SK-N-MC (cell line): ENCODE results near the gene HMCN1.

Experiments used
- DNase-seq: peaks from one replicate; pipeline ENCODE4 v3.0.0-alpha.2; 2011; ENCODE audit warnings: low read depth, low spot score
- H3K27ac ChIP-seq: fragments of 200-600 bp; sonication (generic); 2 replicates; pipeline ENCODE4 v1.5.1; 2016; ENCODE audit warnings: mixed run types
- H3K36me3 ChIP-seq: fragments of 200-600 bp; sonication (generic); 2 replicates; pipeline ENCODE4 v1.6.1; 2017; ENCODE audit warnings: antibody characterized with exemption, low read length, mixed read lengths; ENCODE audit not compliant: insufficient read depth
- H3K4me3 ChIP-seq: fragments of 200-600 bp; sonication (generic); 2 replicates; pipeline ENCODE4 v1.5.1; 2016
- H3K9ac ChIP-seq: fragments of 200-600 bp; sonication (generic); 2 replicates; pipeline ENCODE4 v1.8.0; 2017; ENCODE audit warnings: mixed run types, mixed read lengths; ENCODE audit not compliant: insufficient read length
- H3K9me3 ChIP-seq: fragments of 200-600 bp; sonication (generic); 2 replicates; pipeline ENCODE4 v1.6.1; 2017; ENCODE audit warnings: low read depth, mild to moderate bottlenecking, antibody characterized with exemption, low read length, moderate library complexity, mixed read lengths
- EZH2 ChIP-seq: fragments of 200-600 bp; sonication (generic); IDR thresholded peaks from one replicate; pipeline ENCODE4 v1.6.1; 2017; ENCODE audit warnings: antibody characterized with exemption
- FOXP2 ChIP-seq: optimal IDR thresholded peaks from 2 replicates; pipeline ENCODE3; 2011; ENCODE audit warnings: mild to moderate bottlenecking, moderate library complexity; ENCODE audit not compliant: insufficient read depth; ENCODE audit errors: extremely low read length, control extremely low read depth
- POLR2AphosphoS5 ChIP-seq: IDR thresholded peaks from 2 replicates; pipeline ENCODE4 v1.6.1; 2012; ENCODE audit warnings: mild to moderate bottlenecking, low read depth, low read length, borderline replicate concordance

The HMCN1 gene

GRCh38 chr1:185733818-185734735 lies at the start of gene HMCN1:
Gene HMCN1 (plus strand): TSS chr1:185734391. CDS start chr1:185734780, 389 bp downstream.
- Histone ChIP-seq H3K4me3 (peak within 1 kb of the TSS; percentile 94), H3K36me3 (peaks cover 37% of the 10 kb centered on the region), H3K9me3 (peaks cover 15% of the 10 kb centered on the region; the same call in 1 of the 2 replicates), H3K27ac (peak within 1 kb of the TSS; percentile 86), H3K9ac (peak within 1 kb of the TSS; percentile 86)
- DNase-seq, result no peak
- TF ChIP-seq FOXP2 (peak; percentile 10), POLR2AphosphoS5 (peak; percentile 84), EZH2 (no peak)

DNA sequence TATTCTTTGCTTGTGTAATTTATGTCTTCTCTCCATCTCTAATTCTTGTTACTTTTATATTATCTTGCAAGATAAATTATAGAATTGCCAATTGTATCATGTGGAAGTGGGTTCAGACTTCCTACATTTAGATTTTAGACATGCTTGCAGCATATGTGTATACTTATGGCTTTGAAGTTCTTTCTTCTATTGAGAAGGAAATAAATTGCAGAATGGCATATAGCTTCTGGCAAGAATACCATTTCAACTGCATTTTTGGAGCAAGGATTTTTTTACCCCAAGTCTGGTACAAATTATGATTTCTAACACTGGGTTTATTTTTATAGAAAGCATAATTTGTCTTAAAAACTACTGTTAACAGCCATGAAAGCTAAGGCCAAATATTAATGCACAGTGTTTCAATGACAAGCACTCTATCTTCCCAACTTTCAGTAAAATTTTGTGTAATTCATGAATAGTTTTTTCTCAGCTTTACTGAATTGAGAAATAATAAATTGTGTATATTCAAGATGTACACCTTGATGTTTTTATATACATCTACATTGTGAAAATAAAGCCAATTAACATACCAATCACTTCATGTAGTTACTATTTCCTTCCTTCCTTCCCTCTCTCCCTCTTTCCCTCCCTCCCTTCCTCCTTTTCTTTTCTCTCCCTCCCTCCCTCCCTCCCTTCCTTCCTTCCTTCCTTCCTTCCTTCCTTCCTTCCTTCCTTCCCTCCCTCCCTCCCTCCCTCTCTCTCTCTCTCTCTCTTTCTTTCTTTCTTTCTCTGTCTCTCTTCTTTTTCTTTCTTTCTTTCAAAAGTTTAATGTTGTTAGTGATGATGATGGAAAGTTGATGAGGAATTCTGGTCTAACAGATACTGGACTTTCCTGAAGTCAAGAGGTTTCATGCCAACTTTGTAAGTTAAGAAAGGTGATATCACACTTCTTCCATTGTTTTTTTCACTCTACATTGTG lies 47.1 kb upstream of the HMCN1 start:
- 0 out of 2 replicates have a peak, but pooled peaks cover 2% of the 10 kb centered on the region for H3K36me3 ChIP-seq
- DNase-seq, result peak; percentile 92
- H3K27ac ChIP-seq, result peak overlapping the region; percentile 100
- H3K4me3 ChIP-seq, result peak overlapping the region; percentile 65
- no peaks in the 10 kb centered on the region for H3K9me3 ChIP-seq
- TF ChIP-seq POLR2AphosphoS5 (peak; percentile 39; the same call in 1 of the 2 replicates), FOXP2 (no peak)
- peak overlapping the region; percentile 82 for H3K9ac ChIP-seq

GRCh38 chr1:185690527-185690926 lies 43.7 kb upstream of the HMCN1 start:
- TF ChIP-seq FOXP2, result no peak
- DNase-seq, result no peak
- 0 out of 2 replicates have a peak, but pooled peaks cover 2% of the 10 kb centered on the region for H3K36me3 ChIP-seq
- H3K9ac ChIP-seq, result no peak overlapping the region
- no peak overlapping the region for H3K4me3 ChIP-seq
- H3K9me3 ChIP-seq, result no peaks in the 10 kb centered on the region
- peak overlapping the region; percentile 100 for H3K27ac ChIP-seq

- Histone ChIP-seq H3K9ac (peak overlapping the region; percentile 72), H3K9me3 (no peaks in the 10 kb centered on the region; the same call in 1 of the 2 replicates), H3K4me3 (peak overlapping the region; percentile 59), H3K36me3 (0 out of 2 replicates have a peak, but pooled peaks cover 4% of the 10 kb centered on the region), H3K27ac (peak overlapping the region; percentile 91)
- TF ChIP-seq POLR2AphosphoS5, result no peak
- no peak for TF ChIP-seq EZH2
- no peak for TF ChIP-seq FOXP2
- no peak for DNase-seq
Measured at GRCh38 chr1:185693654-185694053, 40.5 kb upstream of the HMCN1 start.

GRCh38 chr1:185694081-185694480 lies 40.1 kb upstream of the HMCN1 start:
- H3K9ac ChIP-seq, result peak overlapping the region; percentile 72
- peak overlapping the region; percentile 91 for H3K27ac ChIP-seq
- peak overlapping the region; percentile 59 for H3K4me3 ChIP-seq
- no peak for TF ChIP-seq EZH2
- TF ChIP-seq POLR2AphosphoS5, result no peak
- no peak for TF ChIP-seq FOXP2
- no peak for DNase-seq
- no peaks in the 10 kb centered on the region; the same call in 1 of the 2 replicates for H3K9me3 ChIP-seq
- 0 out of 2 replicates have a peak, but pooled peaks cover 8% of the 10 kb centered on the region for H3K36me3 ChIP-seq

DNA sequence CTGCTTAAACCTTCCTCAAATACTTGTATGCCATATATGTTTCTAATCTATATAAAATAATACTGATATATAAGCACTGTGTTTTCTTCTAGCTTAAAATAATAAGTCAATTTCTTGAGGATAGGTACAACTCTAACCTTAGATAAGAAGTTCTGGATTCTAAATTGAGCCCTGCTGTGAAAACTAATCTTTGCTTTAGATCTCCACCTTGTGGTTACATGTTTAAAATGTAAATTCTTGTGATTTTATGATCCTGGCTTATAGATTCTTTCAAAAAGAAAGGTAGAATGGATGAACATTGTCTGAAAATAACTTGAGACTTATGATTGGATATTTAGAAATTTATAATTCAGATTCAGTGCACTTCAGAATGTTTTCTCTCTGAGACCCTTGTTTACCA lies 38.9 kb upstream of the HMCN1 start:
- peak overlapping the region; percentile 59; the same call in 1 of the 2 replicates for H3K4me3 ChIP-seq
- DNase-seq, result no peak
- peak overlapping the region; percentile 91 for H3K27ac ChIP-seq
- TF ChIP-seq POLR2AphosphoS5 (no peak), EZH2 (no peak), FOXP2 (no peak)
- 0 out of 2 replicates have a peak, but pooled peaks cover 10% of the 10 kb centered on the region for H3K36me3 ChIP-seq
- peak overlapping the region; percentile 72 for H3K9ac ChIP-seq
- no peaks in the 10 kb centered on the region; the same call in 1 of the 2 replicates for H3K9me3 ChIP-seq

DNA sequence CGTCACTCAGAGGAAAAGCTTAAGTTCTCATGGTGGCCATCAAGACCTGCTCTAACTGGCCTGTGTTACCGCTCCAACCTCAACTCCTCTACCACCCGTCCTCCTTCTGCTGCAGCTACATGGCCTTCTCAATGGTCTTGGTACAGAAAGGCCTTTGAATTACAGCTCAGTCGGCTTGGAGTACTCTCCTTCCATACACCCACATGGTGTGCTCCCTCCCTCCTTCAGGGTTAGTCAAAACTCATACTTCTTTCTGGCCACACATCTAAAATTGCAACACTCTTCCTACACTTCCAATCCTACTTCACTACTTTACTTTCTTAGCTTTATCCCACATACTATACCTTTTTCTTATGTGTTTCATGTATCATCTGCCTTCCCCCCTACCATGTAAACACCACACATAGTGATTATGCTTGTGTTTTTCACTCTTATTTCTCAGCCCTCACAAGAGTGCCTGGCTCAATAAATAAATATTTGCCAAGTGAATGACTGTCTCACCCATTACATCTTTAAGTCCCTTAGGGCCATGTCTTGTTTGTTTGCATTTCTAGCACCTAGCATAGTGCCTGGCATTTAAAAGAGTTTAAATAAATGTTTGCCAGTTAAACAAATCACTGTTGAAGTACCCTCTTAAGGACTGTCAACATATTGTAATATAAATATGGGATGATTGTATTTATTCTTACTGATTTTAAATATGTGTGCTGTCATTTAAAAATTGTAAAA lies 37.6 kb upstream of the HMCN1 start:
- 0 out of 2 replicates have a peak, but pooled peaks cover 8% of the 10 kb centered on the region for H3K36me3 ChIP-seq
- H3K27ac ChIP-seq, result peak overlapping the region; percentile 91
- no peak for TF ChIP-seq FOXP2
- no peak for TF ChIP-seq EZH2
- no peak for TF ChIP-seq POLR2AphosphoS5
- no peak overlapping the region for H3K9ac ChIP-seq
- H3K9me3 ChIP-seq, result no peaks in the 10 kb centered on the region; the same call in 1 of the 2 replicates
- H3K4me3 ChIP-seq, result no peak overlapping the region
- no peak for DNase-seq
